ENCODE measurements around the gene HINT3.
A peak's percentile ranks its signal among the peaks of the same experiment; 100 is the strongest.

Gene HINT3

DNA sequence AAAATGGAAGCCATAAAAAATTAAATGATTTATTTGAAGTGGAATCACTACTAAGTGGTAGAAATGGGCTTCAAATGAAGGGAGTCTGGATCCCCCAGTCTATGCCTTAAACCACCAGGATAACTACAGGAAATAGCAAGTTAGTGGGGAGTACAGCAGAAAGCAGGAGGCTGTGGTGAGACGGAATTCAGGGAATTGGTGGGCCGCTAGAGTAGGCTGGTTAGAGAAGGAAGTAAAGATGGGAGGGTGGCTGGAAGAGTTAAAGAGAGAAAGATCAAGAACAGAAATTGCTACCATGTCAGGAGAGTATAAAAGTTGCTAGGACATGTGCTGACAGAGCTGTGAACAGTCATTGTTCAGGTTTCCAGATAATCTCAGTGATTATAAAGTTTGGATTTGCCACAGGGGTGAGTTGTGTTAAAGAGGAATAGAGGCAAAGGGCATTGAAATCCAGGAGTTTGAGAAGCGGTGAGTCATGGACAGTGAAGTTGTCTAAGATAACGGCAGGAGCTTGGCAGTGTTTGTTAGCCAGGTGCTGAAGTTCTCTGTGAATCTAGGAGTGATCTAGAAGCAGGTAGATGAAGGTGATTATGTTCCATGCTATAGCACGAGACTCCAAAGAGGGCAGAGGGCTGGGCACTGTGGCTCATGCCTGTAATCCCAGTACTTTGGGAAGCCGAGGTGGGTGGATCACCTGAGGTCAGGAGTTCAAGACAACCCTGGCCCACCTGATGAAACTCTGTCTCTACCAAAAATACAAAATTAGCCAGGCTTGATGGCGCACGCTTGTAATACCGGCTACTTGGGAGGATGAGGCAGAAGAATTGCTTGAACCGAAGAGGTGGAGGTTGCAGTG, 13.7 kb upstream of the HINT3 start:
- no peak overlapping the region for H3K4me3 ChIP-seq (ENCODE audit: low read depth, low read length)

DNA sequence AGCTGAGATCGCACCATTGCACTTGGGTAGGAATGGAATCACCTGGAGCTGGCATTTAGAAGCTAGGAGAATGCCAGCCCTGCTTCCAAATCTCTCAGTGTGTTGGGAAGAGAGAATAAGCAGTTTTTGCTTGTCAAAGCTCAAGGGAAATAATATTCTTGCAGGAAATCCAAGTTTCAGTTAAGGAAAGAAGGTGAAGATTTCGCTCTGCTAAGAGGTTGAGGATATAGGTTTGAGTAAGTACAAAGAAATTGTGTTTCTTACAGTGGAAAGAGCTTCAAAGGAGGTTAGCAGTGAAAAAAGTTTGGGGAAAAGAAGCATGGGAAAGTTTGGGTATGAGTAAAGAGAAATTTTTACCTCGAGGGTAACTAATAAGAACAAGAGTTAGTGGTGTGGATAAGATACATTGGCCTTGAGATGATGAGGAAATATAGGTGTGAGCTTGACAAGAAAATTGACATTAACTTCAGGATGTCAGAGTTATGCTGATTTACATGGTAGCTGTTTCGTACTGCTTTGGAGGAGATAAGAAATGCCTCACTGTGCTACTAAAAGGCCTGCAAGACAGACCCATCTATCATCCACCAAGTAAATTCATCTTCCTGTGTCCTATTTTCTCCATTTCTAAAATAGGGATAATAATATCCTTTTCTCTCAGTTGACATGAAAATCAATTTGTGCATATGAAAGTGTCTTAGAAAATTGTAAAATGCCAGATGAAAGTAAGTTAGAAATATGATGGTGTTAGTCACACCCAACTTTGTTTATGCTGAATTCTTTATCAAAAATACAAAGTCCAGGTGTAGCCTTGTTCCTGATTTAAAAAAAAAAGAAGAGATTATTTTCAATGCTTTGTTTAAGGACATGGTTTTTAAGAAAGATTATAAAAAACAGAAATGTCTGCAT, 12.8 kb upstream of the HINT3 start:
- Histone ChIP-seq H3K27me3 (replicated peaks) (no peaks in the 10 kb centered on the region), H3K27ac (peak overlapping the region; percentile 99), H3K36me3 (replicated peaks) (no peaks in the 10 kb centered on the region), H3K4me3 (ENCODE audit: low read depth, low read length) (no peak overlapping the region)
- TF ChIP-seq, protein P1, sequence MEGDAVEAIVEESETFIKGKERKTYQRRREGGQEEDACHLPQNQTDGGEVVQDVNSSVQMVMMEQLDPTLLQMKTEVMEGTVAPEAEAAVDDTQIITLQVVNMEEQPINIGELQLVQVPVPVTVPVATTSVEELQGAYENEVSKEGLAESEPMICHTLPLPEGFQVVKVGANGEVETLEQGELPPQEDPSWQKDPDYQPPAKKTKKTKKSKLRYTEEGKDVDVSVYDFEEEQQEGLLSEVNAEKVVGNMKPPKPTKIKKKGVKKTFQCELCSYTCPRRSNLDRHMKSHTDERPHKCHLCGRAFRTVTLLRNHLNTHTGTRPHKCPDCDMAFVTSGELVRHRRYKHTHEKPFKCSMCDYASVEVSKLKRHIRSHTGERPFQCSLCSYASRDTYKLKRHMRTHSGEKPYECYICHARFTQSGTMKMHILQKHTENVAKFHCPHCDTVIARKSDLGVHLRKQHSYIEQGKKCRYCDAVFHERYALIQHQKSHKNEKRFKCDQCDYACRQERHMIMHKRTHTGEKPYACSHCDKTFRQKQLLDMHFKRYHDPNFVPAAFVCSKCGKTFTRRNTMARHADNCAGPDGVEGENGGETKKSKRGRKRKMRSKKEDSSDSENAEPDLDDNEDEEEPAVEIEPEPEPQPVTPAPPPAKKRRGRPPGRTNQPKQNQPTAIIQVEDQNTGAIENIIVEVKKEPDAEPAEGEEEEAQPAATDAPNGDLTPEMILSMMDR (IDR thresholded peaks at IDR 0.05; ENCODE audit: low read depth, low read length, missing control alignments), result no peak
- in situ Hi-C loops (cut with HindIII; ENCODE audit: low pct_ligation_motif_present, low sequenced_read_pairs), result no loop called here
- no peak for DNase-seq

More for the DNA sequence above, 13.7 kb upstream of the HINT3 start:
- TF ChIP-seq, protein P1 (IDR thresholded peaks at IDR 0.05; ENCODE audit: low read depth, low read length, missing control alignments), result no peak
- no peaks in the 10 kb centered on the region for H3K36me3 ChIP-seq (replicated peaks)
- in situ Hi-C loops (cut with HindIII; ENCODE audit: low pct_ligation_motif_present, low sequenced_read_pairs), result no loop called here
- no peaks in the 10 kb centered on the region for H3K27me3 ChIP-seq (replicated peaks)
- H3K27ac ChIP-seq, result peak overlapping the region; percentile 99
- no peak for DNase-seq

DNA sequence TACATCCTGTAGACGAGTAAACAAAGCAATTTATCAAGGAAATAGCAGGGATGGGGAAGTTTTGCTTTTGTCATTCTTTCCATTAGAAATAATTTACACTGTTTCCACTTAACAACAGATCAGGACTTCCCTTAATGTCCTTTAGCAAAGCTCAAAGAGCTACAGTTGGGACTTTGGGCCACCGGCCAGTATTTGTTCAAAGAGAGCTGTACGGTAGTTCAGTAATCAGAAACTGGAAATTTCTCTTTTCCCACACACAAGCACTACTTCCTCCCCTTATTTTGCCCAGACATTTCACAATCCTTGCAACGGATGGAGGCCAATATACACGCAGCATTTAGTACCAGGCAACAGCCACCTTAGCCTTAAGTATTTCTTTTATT, 12.1 kb upstream of the HINT3 start:
- in situ Hi-C loops (cut with HindIII; ENCODE audit: low pct_ligation_motif_present, low sequenced_read_pairs), result no loop called here

DNA sequence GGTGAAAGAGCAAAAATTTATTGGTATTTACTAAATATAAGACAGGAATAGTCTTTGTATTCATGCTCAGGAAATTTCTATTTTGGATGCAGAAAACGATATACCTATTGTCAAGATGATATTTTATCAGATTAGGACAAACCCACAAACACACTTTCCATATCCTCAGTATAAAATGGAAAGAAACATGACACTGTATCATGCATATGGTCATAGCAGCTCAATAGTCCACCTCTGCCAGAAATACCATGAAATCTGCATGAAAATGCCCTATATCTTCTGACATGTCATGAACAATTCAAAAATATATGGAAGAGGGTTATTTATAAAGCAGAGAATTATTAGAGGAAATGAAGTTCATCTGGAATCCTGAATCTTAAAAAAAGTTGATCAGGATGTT, 11.7 kb upstream of the HINT3 start:
- no peak for DNase-seq
- Histone ChIP-seq H3K36me3 (replicated peaks) (no peaks in the 10 kb centered on the region), H3K27ac (peak overlapping the region; percentile 99), H3K4me3 (ENCODE audit: low read depth, low read length) (no peak overlapping the region), H3K27me3 (replicated peaks) (no peaks in the 10 kb centered on the region)
- TF ChIP-seq, protein P1 (IDR thresholded peaks at IDR 0.05; ENCODE audit: low read depth, low read length, missing control alignments), result no peak
- in situ Hi-C loops (cut with HindIII; ENCODE audit: low pct_ligation_motif_present, low sequenced_read_pairs), result no loop called here

More for the DNA sequence above, 12.1 kb upstream of the HINT3 start:
- peak overlapping the region; percentile 99 for H3K27ac ChIP-seq
- no peaks in the 10 kb centered on the region for H3K36me3 ChIP-seq (replicated peaks)
- H3K27me3 ChIP-seq (replicated peaks), result no peaks in the 10 kb centered on the region
- peak; percentile 78 for DNase-seq
- no peak overlapping the region for H3K4me3 ChIP-seq (ENCODE audit: low read depth, low read length)
- TF ChIP-seq, protein P1 (IDR thresholded peaks at IDR 0.05; ENCODE audit: low read depth, low read length, missing control alignments), result no peak

DNA sequence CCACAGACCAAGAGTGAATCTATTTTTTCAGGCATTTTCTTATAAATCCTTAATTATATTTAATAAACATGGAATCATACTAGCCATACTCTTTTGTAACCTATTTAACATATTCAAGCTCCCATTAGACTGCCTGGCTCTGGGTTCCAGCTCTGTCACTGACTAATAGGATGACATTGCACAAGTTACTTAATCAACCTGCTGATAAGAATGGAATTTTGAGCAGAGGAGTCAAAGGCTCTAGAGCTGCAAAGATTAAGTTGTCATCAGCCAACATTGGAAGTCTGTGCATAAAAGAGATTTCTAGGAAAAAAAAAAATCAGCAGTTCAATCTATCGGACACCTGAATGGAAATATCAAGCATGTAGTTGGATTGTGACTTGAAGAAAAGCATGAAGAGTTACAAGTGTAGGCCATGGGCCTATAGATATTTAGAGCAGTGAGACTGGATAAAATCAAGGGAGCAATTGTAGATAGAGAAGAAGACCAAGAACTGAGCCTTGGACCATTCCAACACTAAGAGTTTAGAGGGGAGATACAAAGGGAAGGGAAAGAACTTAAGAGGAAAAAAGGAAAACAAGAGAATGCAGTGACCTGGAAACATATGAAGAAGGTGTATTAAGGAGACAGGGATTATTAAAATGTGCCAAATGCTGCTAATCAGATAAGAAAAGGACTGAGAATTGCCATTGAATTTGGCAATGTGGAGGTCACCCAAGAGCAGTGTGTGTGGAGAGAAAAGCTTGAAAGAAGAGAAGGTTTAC, 11.0 kb upstream of the HINT3 start:
- no peaks in the 10 kb centered on the region for H3K27me3 ChIP-seq (replicated peaks)
- DNase-seq, result peak; percentile 88
- H3K4me3 ChIP-seq (ENCODE audit: low read depth, low read length), result no peak overlapping the region
- H3K27ac ChIP-seq, result peak overlapping the region; percentile 99
- H3K36me3 ChIP-seq (replicated peaks), result no peaks in the 10 kb centered on the region
- in situ Hi-C loops (cut with HindIII; ENCODE audit: low pct_ligation_motif_present, low sequenced_read_pairs), result no loop called here
- TF ChIP-seq, protein P1 (IDR thresholded peaks at IDR 0.05; ENCODE audit: low read depth, low read length, missing control alignments), result no peak
